ENCODE results near the gene ZNF217.

DNA sequence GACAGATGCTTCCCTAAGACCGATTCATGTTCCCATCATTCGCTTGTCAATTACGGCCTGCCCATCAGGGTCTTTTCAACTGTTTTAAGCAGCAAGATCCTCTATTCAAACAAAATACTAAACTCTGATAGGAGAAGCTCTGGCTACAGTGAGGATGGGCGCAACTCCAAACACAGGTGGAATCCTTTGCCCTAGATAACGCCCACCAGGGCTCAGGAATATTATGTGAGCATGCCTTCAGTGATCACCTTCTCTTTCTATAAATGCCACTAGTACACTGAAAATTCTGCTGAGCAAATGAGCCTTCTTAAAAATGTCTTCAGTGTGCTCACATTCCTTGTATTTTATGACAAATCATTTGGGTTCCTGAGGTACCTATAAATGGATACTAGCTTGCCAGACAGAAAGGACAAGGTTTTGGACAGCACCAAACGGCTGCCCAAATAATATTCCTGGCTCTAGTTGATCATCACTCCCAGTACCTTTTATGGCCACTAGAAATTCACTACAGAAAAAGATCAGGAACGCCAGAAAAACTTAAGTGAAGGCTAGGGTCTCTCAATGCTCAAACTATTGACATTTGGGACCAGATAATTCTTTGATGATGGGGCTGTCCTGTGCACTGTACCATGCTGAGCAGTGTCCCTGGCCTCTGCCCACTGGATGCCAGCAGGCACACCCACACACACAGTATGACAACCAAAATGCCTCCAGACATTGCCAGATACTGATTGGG is 13.1 kb downstream of the ZNF217 start:
- no peak for TF ChIP-seq GABPA (IDR thresholded peaks at IDR 0.05; ENCODE audit: low read depth)
- TF ChIP-seq, protein P1, sequence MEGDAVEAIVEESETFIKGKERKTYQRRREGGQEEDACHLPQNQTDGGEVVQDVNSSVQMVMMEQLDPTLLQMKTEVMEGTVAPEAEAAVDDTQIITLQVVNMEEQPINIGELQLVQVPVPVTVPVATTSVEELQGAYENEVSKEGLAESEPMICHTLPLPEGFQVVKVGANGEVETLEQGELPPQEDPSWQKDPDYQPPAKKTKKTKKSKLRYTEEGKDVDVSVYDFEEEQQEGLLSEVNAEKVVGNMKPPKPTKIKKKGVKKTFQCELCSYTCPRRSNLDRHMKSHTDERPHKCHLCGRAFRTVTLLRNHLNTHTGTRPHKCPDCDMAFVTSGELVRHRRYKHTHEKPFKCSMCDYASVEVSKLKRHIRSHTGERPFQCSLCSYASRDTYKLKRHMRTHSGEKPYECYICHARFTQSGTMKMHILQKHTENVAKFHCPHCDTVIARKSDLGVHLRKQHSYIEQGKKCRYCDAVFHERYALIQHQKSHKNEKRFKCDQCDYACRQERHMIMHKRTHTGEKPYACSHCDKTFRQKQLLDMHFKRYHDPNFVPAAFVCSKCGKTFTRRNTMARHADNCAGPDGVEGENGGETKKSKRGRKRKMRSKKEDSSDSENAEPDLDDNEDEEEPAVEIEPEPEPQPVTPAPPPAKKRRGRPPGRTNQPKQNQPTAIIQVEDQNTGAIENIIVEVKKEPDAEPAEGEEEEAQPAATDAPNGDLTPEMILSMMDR (IDR thresholded peaks at IDR 0.05; ENCODE audit: insufficient read depth, low read length): no peak
